GM23338 (cell line): Measurements from ENCODE around the gene CYP4B1. TPM values are rescaled to one million over a fixed set of nuclear protein-coding genes. Genes with fewer than 3 reads are reported as not detected.

Source experiments
- ATAC-seq: fragments of 200-7000 bp; cut with Tn5 transposase; 3 replicates; pipeline ENCODE4 v1.9.1; 2020
- DNase-seq: peaks from one replicate; pipeline ENCODE4 v3.0.0-alpha.2; 2015; ENCODE audit warnings: low spot score
- H2AFZ ChIP-seq: fragments of 200-600 bp; sonication (generic); 2 replicates; pipeline ENCODE4 v1.8.0; 2016; ENCODE audit warnings: antibody characterized with exemption, mild to moderate bottlenecking, moderate library complexity
- H3F3A ChIP-seq: fragments of 200-600 bp; sonication (generic); replicated peaks from 2 replicates; pipeline ENCODE4 v1.8.0; 2017; ENCODE audit warnings: antibody characterized with exemption, mixed run types, low read depth
- H3K27ac ChIP-seq: fragments of 200-600 bp; sonication (generic); 2 replicates; pipeline ENCODE4 v1.6.1; 2016; ENCODE audit warnings: low read depth
- H3K27me3 ChIP-seq: fragments of 200-600 bp; sonication (generic); 2 replicates; pipeline ENCODE4 v1.8.0; 2016; ENCODE audit warnings: mild to moderate bottlenecking, mixed run types, moderate library complexity; ENCODE audit not compliant: insufficient read depth
- H3K36me3 ChIP-seq: fragments of 200-600 bp; sonication (generic); 2 replicates; pipeline ENCODE4 v1.8.0; 2016; ENCODE audit warnings: mild to moderate bottlenecking; ENCODE audit not compliant: insufficient read depth
- H3K4me1 ChIP-seq: fragments of 200-600 bp; sonication (generic); 2 replicates; pipeline ENCODE4 v1.8.0; 2016; ENCODE audit warnings: mild to moderate bottlenecking, moderate library complexity; ENCODE audit not compliant: insufficient read depth
- H3K4me2 ChIP-seq: fragments of 200-600 bp; sonication (generic); 2 replicates; pipeline ENCODE4 v1.7.1; 2017; ENCODE audit warnings: mixed run types
- H3K4me3 ChIP-seq: fragments of 200-600 bp; sonication (generic); 2 replicates; pipeline ENCODE4 v1.6.1; 2016; ENCODE audit warnings: mixed run types
- H3K79me2 ChIP-seq: fragments of 200-600 bp; sonication (generic); replicated peaks from 2 replicates; pipeline ENCODE4 v1.8.0; 2017; ENCODE audit warnings: mild to moderate bottlenecking; ENCODE audit not compliant: insufficient read depth
- H3K9me2 ChIP-seq: fragments of 200-600 bp; sonication (generic); 2 replicates; pipeline ENCODE4 v1.8.0; 2017; ENCODE audit not compliant: insufficient read depth
- H4K20me1 ChIP-seq: fragments of 200-600 bp; sonication (generic); replicated peaks from 2 replicates; pipeline ENCODE4 v1.8.0; 2017; ENCODE audit warnings: mild to moderate bottlenecking; ENCODE audit not compliant: insufficient read depth
- H3K27ac Mint-ChIP-seq: 2 replicates; pipeline ENCODE4 v1.8.0; 2020; ENCODE audit warnings: inconsistent platforms, mild to moderate bottlenecking, moderate library complexity, mixed read lengths
- H3K27me3 Mint-ChIP-seq: 3 replicates; pipeline ENCODE4 v1.8.0; 2022; ENCODE audit warnings: low read depth, mild to moderate bottlenecking, moderate library complexity, mixed read lengths, inconsistent platforms; ENCODE audit not compliant: insufficient read depth, poor library complexity
- H3K36me3 Mint-ChIP-seq: 3 replicates; pipeline ENCODE4 v1.8.0; 2021; ENCODE audit warnings: low read depth, mild to moderate bottlenecking, inconsistent platforms, moderate library complexity, mixed read lengths
- H3K4me1 Mint-ChIP-seq: 3 replicates; pipeline ENCODE4 v1.8.0; 2020; ENCODE audit warnings: mild to moderate bottlenecking, inconsistent platforms, mixed read lengths
- H3K4me3 Mint-ChIP-seq: 3 replicates; pipeline ENCODE4 v1.8.0; 2021; ENCODE audit warnings: moderate library complexity, mild to moderate bottlenecking, inconsistent platforms, mixed read lengths
- H3K9me3 Mint-ChIP-seq: 3 replicates; pipeline ENCODE4 v1.8.0; 2020; ENCODE audit warnings: moderate library complexity, mild to moderate bottlenecking, inconsistent platforms, mixed read lengths
- EZH2phosphoT487 ChIP-seq: fragments of 200-600 bp; sonication (generic); IDR thresholded peaks from one replicate; pipeline ENCODE4 v1.8.1; 2018; ENCODE audit warnings: antibody characterized with exemption; ENCODE audit not compliant: unreplicated experiment
- NANOG ChIP-seq: IDR thresholded peaks from 2 replicates; pipeline ENCODE4 v1.6.1; 2016; ENCODE audit warnings: antibody characterized with exemption, borderline replicate concordance
- POLR2AphosphoS5 ChIP-seq: IDR thresholded peaks from 2 replicates; pipeline ENCODE4 v1.6.1; 2016; ENCODE audit warnings: antibody characterized with exemption, low read depth
- STAT1 ChIP-seq: IDR thresholded peaks from one replicate; pipeline ENCODE4 v1.6.1; 2016; ENCODE audit warnings: antibody characterized with exemption; ENCODE audit not compliant: unreplicated experiment
- ZNF114 ChIP-seq: fragments of 250-450 bp; sonication (Bioruptor Pico); IDR thresholded peaks from 2 replicates; pipeline ENCODE4 v1.5.0; 2020; ENCODE audit warnings: mild to moderate bottlenecking, moderate library complexity
- ZNF331 ChIP-seq: fragments of 250-450 bp; sonication (Bioruptor Pico); IDR thresholded peaks from 2 replicates; pipeline ENCODE4 v1.5.0; 2020; ENCODE audit warnings: low read depth, mild to moderate bottlenecking, moderate library complexity
- polyA plus RNA-seq: library from polyadenylated mRNA; unstranded; fragments of >200 nt; fragmentation: Nextera tagmentation; extraction: Ambion mirVana; gene quantifications from 2 replicates; pipeline ENCODE4 v1.2.1, GENCODE V29; 2016
- total RNA-seq: library from RNA; depleted of rRNA; stranded (reverse); fragments of >200 nt; shearing (Covaris generic); gene quantifications from 2 replicates; pipeline ENCODE4 v1.2.3, GENCODE V29; 2014
- TF ChIP-seq, protein P1 (sequence below): fragments of 250-450 bp; sonication (Bioruptor Pico); IDR thresholded peaks from 2 replicates; pipeline ENCODE4 v1.5.0; 2020; ENCODE audit warnings: mild to moderate bottlenecking, moderate library complexity

CYP4B1 gene
- total and polyA plus RNA-seq, 2 experiments from 2014 or later, result not detected

DNA sequence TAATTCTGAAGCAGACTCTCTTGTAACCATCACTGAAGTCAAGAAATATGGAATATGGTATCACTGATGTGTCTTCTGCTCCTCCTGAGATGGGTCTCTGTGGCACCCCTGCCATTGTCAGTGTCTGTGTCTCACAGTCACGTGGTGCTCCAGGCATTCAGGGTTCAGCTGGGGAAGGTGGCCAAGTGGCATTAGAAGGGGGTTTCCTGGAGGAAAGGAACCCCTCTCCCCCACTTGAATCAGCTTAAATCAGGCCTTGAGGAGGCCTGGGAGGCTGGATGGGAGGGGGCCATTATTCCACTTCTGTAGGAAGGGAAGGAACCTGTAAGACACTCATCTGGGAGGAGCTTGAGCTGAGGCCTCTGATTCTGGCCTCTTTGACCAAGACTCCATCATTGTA, 20.5 kb downstream of the CYP4B1 start:
- Histone ChIP-seq H3F3A (no peaks in the 10 kb centered on the region), H3K4me1 (0 out of 2 replicates have a peak, but pooled peaks cover 5% of the 10 kb centered on the region), H3K4me3 (no peak overlapping the region), H3K36me3 (no peaks in the 10 kb centered on the region), H3K79me2 (no peaks in the 10 kb centered on the region), H3K27me3 (no peaks in the 10 kb centered on the region), H3K4me2 (no peak overlapping the region), H4K20me1 (no peaks in the 10 kb centered on the region), H3K27ac (no peak overlapping the region), H3K9me2 (no peaks in the 10 kb centered on the region), H2AFZ (no peak overlapping the region)
- peaks cover 14% of the 10 kb centered on the region for H3K4me1 Mint-ChIP-seq
- no peak overlapping the region for H3K27ac Mint-ChIP-seq
- H3K9me3 Mint-ChIP-seq, result no peaks in the 10 kb centered on the region; the same call in 2 of the 3 replicates
- TF ChIP-seq EZH2phosphoT487, result no peak
- TF ChIP-seq, protein P1, sequence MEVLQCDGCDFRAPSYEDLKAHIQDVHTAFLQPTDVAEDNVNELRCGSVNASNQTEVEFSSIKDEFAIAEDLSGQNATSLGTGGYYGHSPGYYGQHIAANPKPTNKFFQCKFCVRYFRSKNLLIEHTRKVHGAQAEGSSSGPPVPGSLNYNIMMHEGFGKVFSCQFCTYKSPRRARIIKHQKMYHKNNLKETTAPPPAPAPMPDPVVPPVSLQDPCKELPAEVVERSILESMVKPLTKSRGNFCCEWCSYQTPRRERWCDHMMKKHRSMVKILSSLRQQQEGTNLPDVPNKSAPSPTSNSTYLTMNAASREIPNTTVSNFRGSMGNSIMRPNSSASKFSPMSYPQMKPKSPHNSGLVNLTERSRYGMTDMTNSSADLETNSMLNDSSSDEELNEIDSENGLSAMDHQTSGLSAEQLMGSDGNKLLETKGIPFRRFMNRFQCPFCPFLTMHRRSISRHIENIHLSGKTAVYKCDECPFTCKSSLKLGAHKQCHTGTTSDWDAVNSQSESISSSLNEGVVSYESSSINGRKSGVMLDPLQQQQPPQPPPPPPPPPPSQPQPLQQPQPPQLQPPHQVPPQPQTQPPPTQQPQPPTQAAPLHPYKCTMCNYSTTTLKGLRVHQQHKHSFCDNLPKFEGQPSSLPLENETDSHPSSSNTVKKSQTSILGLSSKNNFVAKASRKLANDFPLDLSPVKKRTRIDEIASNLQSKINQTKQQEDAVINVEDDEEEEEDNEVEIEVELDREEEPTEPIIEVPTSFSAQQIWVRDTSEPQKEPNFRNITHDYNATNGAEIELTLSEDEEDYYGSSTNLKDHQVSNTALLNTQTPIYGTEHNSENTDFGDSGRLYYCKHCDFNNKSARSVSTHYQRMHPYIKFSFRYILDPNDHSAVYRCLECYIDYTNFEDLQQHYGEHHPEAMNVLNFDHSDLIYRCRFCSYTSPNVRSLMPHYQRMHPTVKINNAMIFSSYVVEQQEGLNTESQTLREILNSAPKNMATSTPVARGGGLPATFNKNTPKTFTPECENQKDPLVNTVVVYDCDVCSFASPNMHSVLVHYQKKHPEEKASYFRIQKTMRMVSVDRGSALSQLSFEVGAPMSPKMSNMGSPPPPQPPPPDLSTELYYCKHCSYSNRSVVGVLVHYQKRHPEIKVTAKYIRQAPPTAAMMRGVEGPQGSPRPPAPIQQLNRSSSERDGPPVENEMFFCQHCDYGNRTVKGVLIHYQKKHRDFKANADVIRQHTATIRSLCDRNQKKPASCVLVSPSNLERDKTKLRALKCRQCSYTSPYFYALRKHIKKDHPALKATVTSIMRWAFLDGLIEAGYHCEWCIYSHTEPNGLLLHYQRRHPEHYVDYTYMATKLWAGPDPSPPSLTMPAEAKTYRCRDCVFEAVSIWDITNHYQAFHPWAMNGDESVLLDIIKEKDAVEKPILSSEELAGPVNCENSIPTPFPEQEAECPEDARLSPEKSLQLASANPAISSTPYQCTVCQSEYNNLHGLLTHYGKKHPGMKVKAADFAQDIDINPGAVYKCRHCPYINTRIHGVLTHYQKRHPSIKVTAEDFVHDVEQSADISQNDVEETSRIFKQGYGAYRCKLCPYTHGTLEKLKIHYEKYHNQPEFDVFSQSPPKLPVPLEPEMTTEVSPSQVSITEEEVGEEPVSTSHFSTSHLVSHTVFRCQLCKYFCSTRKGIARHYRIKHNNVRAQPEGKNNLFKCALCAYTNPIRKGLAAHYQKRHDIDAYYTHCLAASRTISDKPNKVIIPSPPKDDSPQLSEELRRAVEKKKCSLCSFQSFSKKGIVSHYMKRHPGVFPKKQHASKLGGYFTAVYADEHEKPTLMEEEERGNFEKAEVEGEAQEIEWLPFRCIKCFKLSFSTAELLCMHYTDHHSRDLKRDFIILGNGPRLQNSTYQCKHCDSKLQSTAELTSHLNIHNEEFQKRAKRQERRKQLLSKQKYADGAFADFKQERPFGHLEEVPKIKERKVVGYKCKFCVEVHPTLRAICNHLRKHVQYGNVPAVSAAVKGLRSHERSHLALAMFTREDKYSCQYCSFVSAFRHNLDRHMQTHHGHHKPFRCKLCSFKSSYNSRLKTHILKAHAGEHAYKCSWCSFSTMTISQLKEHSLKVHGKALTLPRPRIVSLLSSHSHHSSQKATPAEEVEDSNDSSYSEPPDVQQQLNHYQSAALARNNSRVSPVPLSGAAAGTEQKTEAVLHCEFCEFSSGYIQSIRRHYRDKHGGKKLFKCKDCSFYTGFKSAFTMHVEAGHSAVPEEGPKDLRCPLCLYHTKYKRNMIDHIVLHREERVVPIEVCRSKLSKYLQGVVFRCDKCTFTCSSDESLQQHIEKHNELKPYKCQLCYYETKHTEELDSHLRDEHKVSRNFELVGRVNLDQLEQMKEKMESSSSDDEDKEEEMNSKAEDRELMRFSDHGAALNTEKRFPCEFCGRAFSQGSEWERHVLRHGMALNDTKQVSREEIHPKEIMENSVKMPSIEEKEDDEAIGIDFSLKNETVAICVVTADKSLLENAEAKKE (CRISPR knock-in tag), result no peak
- no peak for TF ChIP-seq POLR2AphosphoS5
- TF ChIP-seq STAT1, result no peak
- no peak for TF ChIP-seq ZNF114 (CRISPR knock-in tag)
- H3K4me3 Mint-ChIP-seq, result no peak overlapping the region
- no peaks in the 10 kb centered on the region; the same call in 2 of the 3 replicates for H3K36me3 Mint-ChIP-seq
- peaks cover 2% of the 10 kb centered on the region for H3K27me3 Mint-ChIP-seq
- no peak for ATAC-seq
- no peak for DNase-seq

DNA sequence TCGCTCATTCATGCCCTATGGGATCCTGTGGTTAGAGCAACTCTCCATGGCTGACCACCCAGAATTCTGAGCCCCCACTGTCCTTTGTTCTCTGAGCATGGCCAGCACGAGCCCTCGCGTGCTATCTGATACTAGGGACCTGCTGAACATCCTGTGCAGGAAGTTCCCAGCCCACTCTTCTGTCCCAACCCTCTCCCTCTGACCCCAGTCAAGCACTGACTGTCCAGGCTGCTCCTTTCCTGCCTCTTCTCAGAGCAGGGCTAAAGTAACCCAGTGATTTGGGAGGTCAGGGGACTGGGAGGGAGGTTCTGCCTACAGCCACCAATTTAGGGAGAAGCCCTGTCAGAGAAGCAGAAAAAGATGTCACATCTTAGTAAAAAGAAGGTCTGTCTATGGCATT, 21.2 kb downstream of the CYP4B1 start:
- Histone ChIP-seq H3K4me2 (no peak overlapping the region), H3K27me3 (no peaks in the 10 kb centered on the region), H3K27ac (no peak overlapping the region), H3K36me3 (no peaks in the 10 kb centered on the region), H2AFZ (no peak overlapping the region), H3K4me1 (0 out of 2 replicates have a peak, but pooled peaks cover 5% of the 10 kb centered on the region), H3K79me2 (no peaks in the 10 kb centered on the region), H3K4me3 (no peak overlapping the region), H4K20me1 (no peaks in the 10 kb centered on the region), H3F3A (no peaks in the 10 kb centered on the region), H3K9me2 (no peaks in the 10 kb centered on the region)
- H3K4me1 Mint-ChIP-seq, result peaks cover 14% of the 10 kb centered on the region
- H3K4me3 Mint-ChIP-seq, result no peak overlapping the region
- no peak for ATAC-seq
- H3K36me3 Mint-ChIP-seq, result no peaks in the 10 kb centered on the region; the same call in 2 of the 3 replicates
- H3K27me3 Mint-ChIP-seq, result peaks cover 2% of the 10 kb centered on the region
- DNase-seq, result no peak
- H3K27ac Mint-ChIP-seq, result no peak overlapping the region; the same call in 1 of the 2 replicates
- H3K9me3 Mint-ChIP-seq, result no peaks in the 10 kb centered on the region; the same call in 2 of the 3 replicates
- TF ChIP-seq ZNF331 (CRISPR knock-in tag) (no peak), NANOG (no peak), STAT1 (no peak)
- TF ChIP-seq, protein P1 (CRISPR knock-in tag), result no peak
